K562 (cell line): ENCODE results near the gene NOTCH1. TPM values are rescaled to one million over a fixed set of nuclear protein-coding genes. Genes with fewer than 3 reads are reported as not detected.

ENCODE experiments used
- ATAC-seq: fragments of 200-7000 bp; cut with Tn5 transposase; 3 replicates; pipeline ENCODE4 v1.9.1; 2020; ENCODE audit warnings: moderate library complexity
- BruUV-seq: library from RNA; stranded (reverse); fragments of 400-500 nt; replicated peaks from 2 replicates; lab custom pipeline; 2021; lab: Mats Ljungman, UMichigan
- CTCF ChIA-PET: fragments of 300-600 bp; formaldehyde crosslinking; extraction: SDS; loops from one replicate; lab custom pipeline; 2021; ENCODE audit warnings: low intra/inter-chr PET ratio; lab: Yijun Ruan, JAX
- POLR2A ChIA-PET: fragments of 300-600, 350-650 bp; sonication (Branson Sonifier 250); formaldehyde crosslinking; extraction: SDS; loops from one replicate; lab custom pipeline; 2021; ENCODE audit warnings: antibody characterized with exemption, inconsistent platforms; lab: Yijun Ruan, JAX
- DNase-seq, 4 experiments: peaks; one replicate each; pipeline versions ENCODE4 v3.0.0 to v3.0.0-alpha.2; 2011 to 2018; ENCODE audit warnings: low spot score in 3 of 4, mixed read lengths in 3 of 4; ENCODE audit errors: extremely low read depth in 1 of 4
- FAIRE-seq: peaks from 2 replicates; lab custom pipeline; 2011; peaks lifted over from hg19 to GRCh38; lab: Jason Lieb, UNC
- H2AFZ ChIP-seq: 2 replicates; pipeline ENCODE4 v1.6.0; 2011; ENCODE audit warnings: low read depth, low read length, control low read depth, inconsistent platforms
- H3K27ac ChIP-seq: fragments of 200-600 bp; 3 replicates; pipeline ENCODE4 v1.8.0; 2011; ENCODE audit warnings: low read depth, mild to moderate bottlenecking, control low read depth, inconsistent platforms, low read length, moderate library complexity, mixed read lengths; ENCODE audit errors: extremely low read depth
- H3K27me3 ChIP-seq, 2 experiments: fragments of 300-600 bp in 1 of 2; 2 replicates in 1 of 2; 3 replicates in 1 of 2; pipeline versions ENCODE4 v1.6.0 to v1.8.0; 2011; ENCODE audit warnings: inconsistent platforms in 2 of 2, low read length in 2 of 2, mild to moderate bottlenecking in 1 of 2, mixed read lengths in 1 of 2, moderate library complexity in 1 of 2; ENCODE audit not compliant: control insufficient read depth in 2 of 2, insufficient read depth in 2 of 2
- H3K36me3 ChIP-seq: fragments of 300-600 bp; 3 replicates; pipeline ENCODE4 v1.8.0; 2011; ENCODE audit warnings: mild to moderate bottlenecking, low read length, inconsistent platforms; ENCODE audit not compliant: control insufficient read depth, insufficient read depth
- H3K4me1 ChIP-seq, 2 experiments: fragments of 200-600 bp in 1 of 2; replicated peaks in 1 of 2; 2 replicates in 1 of 2; 3 replicates in 1 of 2; pipeline versions ENCODE4 v1.5.1 to v1.8.0; 2011; ENCODE audit warnings: inconsistent platforms in 2 of 2, low read length in 2 of 2, mild to moderate bottlenecking in 1 of 2, mixed read lengths in 1 of 2, moderate library complexity in 1 of 2; ENCODE audit not compliant: control insufficient read depth in 2 of 2, insufficient read depth in 2 of 2
- H3K4me2 ChIP-seq: 2 replicates; pipeline ENCODE4 v1.6.1; 2011; ENCODE audit warnings: low read length, control low read depth, inconsistent platforms, mixed read lengths; ENCODE audit not compliant: insufficient read depth
- H3K4me3 ChIP-seq: fragments of 200-600 bp; sonication (generic), shearing (Covaris generic); 2 replicates; pipeline ENCODE4 v1.5.1; 2016; ENCODE audit warnings: control low read depth, inconsistent platforms
- H3K79me2 ChIP-seq: fragments of 200-600 bp; 3 replicates; pipeline ENCODE4 v1.8.0; 2011; ENCODE audit warnings: low read length, inconsistent platforms; ENCODE audit not compliant: control insufficient read depth, insufficient read depth
- H3K9ac ChIP-seq, 2 experiments: 2 replicates each; pipeline versions ENCODE4 v1.6.0 to v1.6.1; 2011; ENCODE audit warnings: low read depth in 2 of 2, low read length in 2 of 2, control low read depth in 1 of 2, inconsistent platforms in 1 of 2, mild to moderate bottlenecking in 1 of 2, mixed read lengths in 1 of 2; ENCODE audit not compliant: insufficient read depth in 1 of 2
- H3K9me1 ChIP-seq: one replicate; pipeline ENCODE4 v1.6.0; 2011; ENCODE audit warnings: inconsistent platforms, mild to moderate bottlenecking, low read length, moderate library complexity; ENCODE audit not compliant: control insufficient read depth, insufficient read depth
- H3K9me3 ChIP-seq: replicated peaks from 2 replicates; pipeline ENCODE4 v1.5.1; 2011; ENCODE audit warnings: low read depth, low read length, inconsistent platforms; ENCODE audit not compliant: control insufficient read depth, insufficient read depth
- H4K20me1 ChIP-seq: replicated peaks from 2 replicates; pipeline ENCODE4 v1.6.1; 2011; ENCODE audit warnings: low read length, inconsistent platforms, mixed read lengths; ENCODE audit not compliant: control insufficient read depth, insufficient read depth
- CTBP1 ChIP-seq: fragments of 450-650 bp; IDR thresholded peaks from 2 replicates; pipeline ENCODE4 v1.6.1; 2016; ENCODE audit warnings: borderline replicate concordance
- HNRNPK ChIP-seq: fragments of 200-400 bp; formaldehyde crosslinking; IDR thresholded peaks from one replicate; pipeline ENCODE4 v1.6.1; 2018; ENCODE audit warnings: mild to moderate bottlenecking, low read depth, low read length; ENCODE audit not compliant: poor library complexity, severe bottlenecking
- NR2F6 ChIP-seq: fragments of 450-650 bp; formaldehyde crosslinking; IDR thresholded peaks from 2 replicates; pipeline ENCODE4 v1.4.0; 2020; ENCODE audit warnings: mild to moderate bottlenecking
- POLR2A ChIP-seq: fragments of 450-650 bp; conservative IDR thresholded peaks from 2 replicates; pipeline ENCODE4 v1.6.1; 2016
- POLR2B ChIP-seq: fragments of 450-650 bp; IDR thresholded peaks from 2 replicates; pipeline ENCODE4 v1.6.1; 2018; ENCODE audit warnings: low read depth; ENCODE audit not compliant: partially characterized antibody
- POLR2G ChIP-seq: fragments of 200-400 bp; formaldehyde crosslinking; IDR thresholded peaks from 2 replicates; pipeline ENCODE4 v1.6.1; 2017; ENCODE audit warnings: low read depth, mild to moderate bottlenecking, antibody characterized with exemption, low read length, moderate library complexity
- RBM39 ChIP-seq: fragments of 200-400 bp; formaldehyde crosslinking; optimal IDR thresholded peaks from 2 replicates; pipeline ENCODE3; 2018; ENCODE audit warnings: low read depth, low read length
- SRSF3 ChIP-seq: fragments of 200-400 bp; formaldehyde crosslinking; IDR thresholded peaks from 2 replicates; pipeline ENCODE4 v1.6.1; 2016; ENCODE audit warnings: mild to moderate bottlenecking, low read length, moderate library complexity; ENCODE audit not compliant: insufficient read depth
- WGBS: fragments of 100-300 bp; shearing (Covaris generic); methylation state at CpG from one replicate; pipeline ENCODE4 v1.1.6; 2016; ENCODE audit warnings: low coverage, mixed read lengths; ENCODE audit not compliant: insufficient coverage; ENCODE audit errors: missing lambda C conversion rate; 5-methylcytosine and 5-hydroxymethylcytosine counted together
- in situ Hi-C: fragments of 300-500 bp; cut with MboI; formaldehyde crosslinking; loops from 4 replicates; pipeline ENCODE4 v1.15.0; 2018; ENCODE audit warnings: inconsistent platforms, mixed read lengths
- intact Hi-C: fragments of 100-400 bp; cut with micrococcal nuclease; formaldehyde crosslinking; loops from 2 replicates; pipeline ENCODE4 v1.14.2; 2022
- polyA plus RNA-seq, 8 experiments: library from polyadenylated mRNA; depleted of rRNA in 4 of 8; stranded (reverse) in 5 of 8; unstranded in 3 of 8; fragments of >200 nt; fragmentation: Nextera tagmentation in 2 of 8; fragmentation: Illumina TruSeq in 1 of 8; extraction: Ambion mirVana in 2 of 8; extraction: Trizol in 1 of 8; gene quantifications; 2 replicates each; pipeline versions ENCODE4 v1.2.1 to v1.2.3, GENCODE V29; 2011 to 2014; ENCODE audit warnings: inconsistent platforms in 1 of 8, missing spikeins in 1 of 8
- total RNA-seq, 7 experiments: library from RNA; depleted of rRNA in 6 of 7; stranded (reverse); fragments of >200 nt in 6 of 7; fragmentation: Illumina TruSeq in 2 of 7; extraction: Trizol in 2 of 7; gene quantifications; 2 replicates each; pipeline versions ENCODE4 v1.2.1 to v1.2.3, GENCODE V29; 2011 to 2021; ENCODE audit warnings: low replicate concordance in 1 of 7
- TF ChIP-seq, protein P1 (sequence below): sonication (generic); formaldehyde crosslinking; IDR thresholded peaks from 2 replicates; pipeline ENCODE4 v1.8.0; 2022; ENCODE audit warnings: mild to moderate bottlenecking, missing genetic modification reagents
- TF ChIP-seq, protein P2 (sequence below): IDR thresholded peaks from 3 replicates; pipeline ENCODE4 v1.6.1; 2011; ENCODE audit warnings: borderline replicate concordance, mild to moderate bottlenecking, moderate library complexity; ENCODE audit not compliant: insufficient read length; ENCODE audit errors: extremely low read depth
- TF ChIP-seq, protein P3 (sequence below): fragments of 150-350 bp; conservative IDR thresholded peaks from 2 replicates; pipeline ENCODE4 v1.6.1; 2014; ENCODE audit warnings: low read length
- TF ChIP-seq, protein P4 (sequence below): fragments of 250-450 bp; sonication (Bioruptor Pico); IDR thresholded peaks from 2 replicates; pipeline ENCODE4 v1.6.1; 2021; ENCODE audit warnings: mild to moderate bottlenecking
- TF ChIP-seq, protein P5 (sequence below): fragments of 250-450 bp; sonication (Bioruptor Pico); IDR thresholded peaks from 2 replicates; pipeline ENCODE4 v1.5.0; 2021; ENCODE audit warnings: mild to moderate bottlenecking, borderline replicate concordance

The NOTCH1 gene
- total and polyA plus RNA-seq, 9 of the 15 experiments (the other 6 are each of a cell fraction or from before 2014, with no cell fraction given): 0.03 to 31.4 (median 2.3) TPM

DNA sequence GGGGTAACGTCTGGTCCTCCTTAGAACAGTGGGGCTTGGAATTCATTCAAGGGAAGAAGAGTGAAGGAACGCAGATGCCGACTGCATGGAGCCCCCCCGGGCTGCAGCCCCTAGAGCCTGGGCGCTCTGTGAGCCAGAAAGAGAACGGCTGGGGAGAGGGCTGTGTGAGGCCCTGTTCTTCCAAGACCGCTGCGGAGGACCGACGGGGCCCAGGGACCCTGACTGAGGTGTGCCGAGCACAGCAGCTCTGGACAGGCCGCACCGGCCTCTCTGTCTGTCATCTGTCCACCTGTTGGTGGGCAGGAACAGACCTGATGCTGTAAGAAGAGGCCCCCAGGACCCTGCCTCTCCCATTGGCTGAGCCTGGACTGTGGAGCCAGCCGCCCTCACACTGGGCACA lies 7.7 kb upstream of the NOTCH1 start:
- no peak for ATAC-seq
- 51% methylated on average over 5 of the region's 14 CpGs for WGBS
- Histone ChIP-seq H3K9me3 (peaks cover under 1% of the 10 kb centered on the region; the same call in 1 of the 2 replicates), H3K36me3 (no peaks in the 10 kb centered on the region), H3K9me1 (peaks cover 2% of the 10 kb centered on the region), H3K4me2 (no peak overlapping the region), H3K79me2 (no peaks in the 10 kb centered on the region), H4K20me1 (no peaks in the 10 kb centered on the region), H3K9ac (peak overlapping the region in 1 of 2 experiments; percentile 17; a peak in 1 of 4 replicates), H2AFZ (no peak overlapping the region), H3K4me3 (no peak overlapping the region), H3K27me3 (peaks cover 0 to 5% of the 10 kb centered on the region in 2 experiments; a peak in 1 of 5 replicates), H3K4me1 (peaks cover 21 to 62% of the 10 kb centered on the region in 2 experiments), H3K27ac (no peak overlapping the region)
- in situ Hi-C loops (no loop called here), intact Hi-C loops (no loop called here)
- DNase-seq: no peak
- CTCF ChIA-PET: interaction anchor here (0.5 kb wide), 1 partner anchor 266 kb away, joined by 3 read pairs; no protein-coding TSS in a partner anchor
- POLR2A ChIA-PET: interaction anchor here (0.5 to 1.0 kb wide), 2 partner anchors 13 to 19 kb away, joined by 3 read pairs; no protein-coding TSS in a partner anchor
- FAIRE-seq: no peak
- BruUV-seq: no TSS peak
- TF ChIP-seq POLR2B (no peak), POLR2G (no peak), SRSF3 (no peak), HNRNPK (no peak), NR2F6 (CRISPR knock-in tag) (no peak), POLR2A (no peak), CTBP1 (no peak), RBM39 (no peak)
- TF ChIP-seq, protein P1, sequence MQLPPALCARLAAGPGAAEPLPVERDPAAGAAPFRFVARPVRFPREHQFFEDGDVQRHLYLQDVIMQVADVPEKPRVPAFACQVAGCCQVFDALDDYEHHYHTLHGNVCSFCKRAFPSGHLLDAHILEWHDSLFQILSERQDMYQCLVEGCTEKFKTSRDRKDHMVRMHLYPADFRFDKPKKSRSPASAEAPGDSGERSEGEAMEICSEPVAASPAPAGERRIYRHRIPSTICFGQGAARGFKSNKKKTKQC (CRISPR knock-in tag): no peak
- TF ChIP-seq, protein P2, sequence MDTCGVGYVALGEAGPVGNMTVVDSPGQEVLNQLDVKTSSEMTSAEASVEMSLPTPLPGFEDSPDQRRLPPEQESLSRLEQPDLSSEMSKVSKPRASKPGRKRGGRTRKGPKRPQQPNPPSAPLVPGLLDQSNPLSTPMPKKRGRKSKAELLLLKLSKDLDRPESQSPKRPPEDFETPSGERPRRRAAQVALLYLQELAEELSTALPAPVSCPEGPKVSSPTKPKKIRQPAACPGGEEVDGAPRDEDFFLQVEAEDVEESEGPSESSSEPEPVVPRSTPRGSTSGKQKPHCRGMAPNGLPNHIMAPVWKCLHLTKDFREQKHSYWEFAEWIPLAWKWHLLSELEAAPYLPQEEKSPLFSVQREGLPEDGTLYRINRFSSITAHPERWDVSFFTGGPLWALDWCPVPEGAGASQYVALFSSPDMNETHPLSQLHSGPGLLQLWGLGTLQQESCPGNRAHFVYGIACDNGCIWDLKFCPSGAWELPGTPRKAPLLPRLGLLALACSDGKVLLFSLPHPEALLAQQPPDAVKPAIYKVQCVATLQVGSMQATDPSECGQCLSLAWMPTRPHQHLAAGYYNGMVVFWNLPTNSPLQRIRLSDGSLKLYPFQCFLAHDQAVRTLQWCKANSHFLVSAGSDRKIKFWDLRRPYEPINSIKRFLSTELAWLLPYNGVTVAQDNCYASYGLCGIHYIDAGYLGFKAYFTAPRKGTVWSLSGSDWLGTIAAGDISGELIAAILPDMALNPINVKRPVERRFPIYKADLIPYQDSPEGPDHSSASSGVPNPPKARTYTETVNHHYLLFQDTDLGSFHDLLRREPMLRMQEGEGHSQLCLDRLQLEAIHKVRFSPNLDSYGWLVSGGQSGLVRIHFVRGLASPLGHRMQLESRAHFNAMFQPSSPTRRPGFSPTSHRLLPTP: no peak
- TF ChIP-seq, protein P3, sequence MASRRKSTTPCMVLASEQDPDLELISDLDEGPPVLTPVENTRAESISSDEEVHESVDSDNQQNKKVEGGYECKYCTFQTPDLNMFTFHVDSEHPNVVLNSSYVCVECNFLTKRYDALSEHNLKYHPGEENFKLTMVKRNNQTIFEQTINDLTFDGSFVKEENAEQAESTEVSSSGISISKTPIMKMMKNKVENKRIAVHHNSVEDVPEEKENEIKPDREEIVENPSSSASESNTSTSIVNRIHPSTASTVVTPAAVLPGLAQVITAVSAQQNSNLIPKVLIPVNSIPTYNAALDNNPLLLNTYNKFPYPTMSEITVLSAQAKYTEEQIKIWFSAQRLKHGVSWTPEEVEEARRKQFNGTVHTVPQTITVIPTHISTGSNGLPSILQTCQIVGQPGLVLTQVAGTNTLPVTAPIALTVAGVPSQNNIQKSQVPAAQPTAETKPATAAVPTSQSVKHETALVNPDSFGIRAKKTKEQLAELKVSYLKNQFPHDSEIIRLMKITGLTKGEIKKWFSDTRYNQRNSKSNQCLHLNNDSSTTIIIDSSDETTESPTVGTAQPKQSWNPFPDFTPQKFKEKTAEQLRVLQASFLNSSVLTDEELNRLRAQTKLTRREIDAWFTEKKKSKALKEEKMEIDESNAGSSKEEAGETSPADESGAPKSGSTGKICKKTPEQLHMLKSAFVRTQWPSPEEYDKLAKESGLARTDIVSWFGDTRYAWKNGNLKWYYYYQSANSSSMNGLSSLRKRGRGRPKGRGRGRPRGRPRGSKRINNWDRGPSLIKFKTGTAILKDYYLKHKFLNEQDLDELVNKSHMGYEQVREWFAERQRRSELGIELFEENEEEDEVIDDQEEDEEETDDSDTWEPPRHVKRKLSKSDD: no peak
- TF ChIP-seq, protein P4, sequence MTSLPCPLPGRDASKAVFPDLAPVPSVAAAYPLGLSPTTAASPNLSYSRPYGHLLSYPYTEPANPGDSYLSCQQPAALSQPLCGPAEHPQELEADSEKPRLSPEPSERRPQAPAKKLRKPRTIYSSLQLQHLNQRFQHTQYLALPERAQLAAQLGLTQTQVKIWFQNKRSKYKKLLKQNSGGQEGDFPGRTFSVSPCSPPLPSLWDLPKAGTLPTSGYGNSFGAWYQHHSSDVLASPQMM (CRISPR knock-in tag): no peak
- TF ChIP-seq, protein P5, sequence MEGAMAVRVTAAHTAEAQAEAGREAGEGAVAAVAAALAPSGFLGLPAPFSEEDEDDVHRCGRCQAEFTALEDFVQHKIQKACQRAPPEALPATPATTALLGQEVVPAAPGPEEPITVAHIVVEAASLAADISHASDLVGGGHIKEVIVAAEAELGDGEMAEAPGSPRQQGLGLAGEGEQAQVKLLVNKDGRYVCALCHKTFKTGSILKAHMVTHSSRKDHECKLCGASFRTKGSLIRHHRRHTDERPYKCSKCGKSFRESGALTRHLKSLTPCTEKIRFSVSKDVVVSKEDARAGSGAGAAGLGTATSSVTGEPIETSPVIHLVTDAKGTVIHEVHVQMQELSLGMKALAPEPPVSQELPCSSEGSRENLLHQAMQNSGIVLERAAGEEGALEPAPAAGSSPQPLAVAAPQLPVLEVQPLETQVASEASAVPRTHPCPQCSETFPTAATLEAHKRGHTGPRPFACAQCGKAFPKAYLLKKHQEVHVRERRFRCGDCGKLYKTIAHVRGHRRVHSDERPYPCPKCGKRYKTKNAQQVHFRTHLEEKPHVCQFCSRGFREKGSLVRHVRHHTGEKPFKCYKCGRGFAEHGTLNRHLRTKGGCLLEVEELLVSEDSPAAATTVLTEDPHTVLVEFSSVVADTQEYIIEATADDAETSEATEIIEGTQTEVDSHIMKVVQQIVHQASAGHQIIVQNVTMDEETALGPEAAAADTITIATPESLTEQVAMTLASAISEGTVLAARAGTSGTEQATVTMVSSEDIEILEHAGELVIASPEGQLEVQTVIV (CRISPR knock-in tag): no peak
